ENCODE results near the gene EML5.

The EML5 gene

GRCh38 chr14:88599761-88600439 lies 192.9 kb downstream of the EML5 start:
- Histone ChIP-seq H3K36me3 (peaks cover 77 to 92% (median 91%) of the 10 kb centered on the region in 3 donors), H3K4me1 (no peaks in the 10 kb centered on the region), H3K27me3 (no peaks in the 10 kb centered on the region), H3K4me3 (no peak overlapping the region), H3K27ac (no peak overlapping the region), H3K9me3 (no peaks in the 10 kb centered on the region)
- no peak for DNase-seq
- no peak for TF ChIP-seq CTCF (IDR thresholded peaks at IDR 0.05)
- intact Hi-C loops (cut with DNase I; ENCODE audit: low total_unique reads): no loop called here

- Histone ChIP-seq H3K36me3 (peaks cover 78 to 86% (median 85%) of the 10 kb centered on the region in 3 donors), H3K9me3 (no peaks in the 10 kb centered on the region), H3K4me3 (no peak overlapping the region), H3K27ac (no peak overlapping the region), H3K27me3 (no peaks in the 10 kb centered on the region), H3K4me1 (no peaks in the 10 kb centered on the region)
- DNase-seq: no peak
- TF ChIP-seq CTCF (IDR thresholded peaks at IDR 0.05): no peak
- intact Hi-C loops (cut with DNase I; ENCODE audit: low total_unique reads): no loop called here
These were observed 193.4 kb downstream of the EML5 start for GRCh38 chr14:88599326-88599725.

- DNase-seq: no peak
- H3K4me1 ChIP-seq: no peaks in the 10 kb centered on the region
- no peaks in the 10 kb centered on the region for H3K27me3 ChIP-seq
- H3K27ac ChIP-seq: no peak overlapping the region
- TF ChIP-seq CTCF (IDR thresholded peaks at IDR 0.05): no peak
- no peak overlapping the region for H3K4me3 ChIP-seq
- intact Hi-C loops (cut with DNase I; ENCODE audit: low total_unique reads): no loop called here
- peaks cover 75 to 77% (median 76%) of the 10 kb centered on the region in 3 donors for H3K36me3 ChIP-seq
- no peaks in the 10 kb centered on the region for H3K9me3 ChIP-seq
These were observed 194.6 kb downstream of the EML5 start for GRCh38 chr14:88598097-88598675.

GRCh38 chr14:88597601-88598000 lies 195.2 kb downstream of the EML5 start:
- Histone ChIP-seq H3K36me3 (peaks cover 70 to 77% (median 76%) of the 10 kb centered on the region in 3 donors), H3K27ac (no peak overlapping the region), H3K4me1 (no peaks in the 10 kb centered on the region), H3K9me3 (no peaks in the 10 kb centered on the region), H3K4me3 (no peak overlapping the region), H3K27me3 (no peaks in the 10 kb centered on the region)
- intact Hi-C loops (cut with DNase I; ENCODE audit: low total_unique reads): no loop called here
- no peak for DNase-seq
- no peak for TF ChIP-seq CTCF (IDR thresholded peaks at IDR 0.05)

GRCh38 chr14:88597038-88597437 lies 195.7 kb downstream of the EML5 start:
- TF ChIP-seq CTCF (IDR thresholded peaks at IDR 0.05): no peak
- H3K4me3 ChIP-seq: no peak overlapping the region
- H3K36me3 ChIP-seq: peaks cover 64 to 75% (median 71%) of the 10 kb centered on the region in 3 donors
- H3K9me3 ChIP-seq: no peaks in the 10 kb centered on the region
- no peak for DNase-seq
- intact Hi-C loops (cut with DNase I; ENCODE audit: low total_unique reads): no loop called here
- H3K27ac ChIP-seq: no peak overlapping the region
- no peaks in the 10 kb centered on the region for H3K27me3 ChIP-seq
- H3K4me1 ChIP-seq: no peaks in the 10 kb centered on the region

All from tibial artery (tissue), 4 donors.